ENCODE data around the gene CFL2.
"Not testable (repeated sequence)": the region's sequence is repeated elsewhere in the genome, so short reads cannot be mapped to it uniquely, and the experiment has no call there.

Gene CFL2

DNA sequence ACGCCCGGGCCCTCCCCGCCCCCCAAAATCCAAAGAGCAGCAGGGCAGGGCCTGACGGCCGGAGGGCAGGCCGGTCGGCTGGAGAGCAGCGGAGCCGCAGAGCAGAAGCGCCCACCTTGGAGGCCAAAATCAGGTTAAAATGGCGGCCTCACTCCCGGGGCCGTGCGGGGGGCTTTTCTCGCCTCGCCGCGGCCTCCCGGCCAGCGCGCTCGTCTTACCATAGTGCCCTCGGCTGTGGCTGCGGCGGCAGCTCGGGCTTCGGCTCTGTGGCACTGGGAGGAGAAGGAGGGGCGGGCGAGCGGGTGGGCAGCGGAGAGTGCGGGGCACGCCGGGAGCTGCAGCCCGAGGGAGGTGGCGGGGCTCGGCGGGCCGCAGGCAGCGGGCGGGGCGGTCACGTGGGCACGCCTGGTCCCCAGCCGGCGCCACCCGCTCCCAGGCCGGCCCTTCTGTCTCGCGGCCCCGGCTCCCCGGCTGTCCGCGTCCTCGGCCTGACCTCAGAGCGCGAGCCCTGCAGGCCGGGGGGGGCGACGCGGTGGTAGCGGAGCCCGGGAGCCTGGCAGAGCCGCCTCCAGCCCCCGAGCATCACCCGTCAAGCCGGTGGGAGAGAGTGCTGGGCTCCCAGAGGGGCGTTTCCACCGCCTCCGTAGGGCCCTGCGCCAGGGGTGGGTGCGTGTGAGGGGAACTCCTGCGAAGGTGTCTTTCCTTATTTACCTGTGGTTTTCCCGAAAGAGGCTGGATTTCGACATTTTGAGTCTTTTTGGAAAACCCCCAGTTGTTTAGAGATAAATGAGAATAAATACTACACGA lies at the start of gene CFL2:
TSS of gene CFL2 (minus strand) at position 274 of the 807 bp plus-strand sequence. CDS start at position 221, 53 bp downstream.
- peak; percentile 93 for DNase-seq

DNA sequence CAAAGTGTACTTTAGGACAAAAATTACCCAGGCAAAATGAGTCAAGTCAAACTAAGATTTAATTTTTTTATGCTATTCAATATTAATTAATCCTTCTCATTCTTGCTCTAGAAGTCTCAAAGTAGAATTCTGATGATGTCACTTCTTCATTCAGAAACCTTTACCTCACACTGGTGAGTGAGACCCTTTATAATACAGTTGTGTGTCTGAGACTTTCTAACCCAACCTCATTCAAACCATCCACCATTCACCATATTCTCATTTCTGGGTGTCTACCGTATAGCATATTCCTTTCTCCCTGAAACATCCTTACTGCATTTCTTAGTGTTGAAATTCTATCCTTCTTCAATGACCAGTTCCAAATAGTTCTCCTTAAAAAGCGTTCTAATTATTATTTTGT lies 40.8 kb upstream of the CFL2 start:
- DNase-seq: no peak

- DNase-seq: no peak
These were observed 40.3 kb upstream of the CFL2 start for GRCh38 chr14:34754687-34755086.

DNA sequence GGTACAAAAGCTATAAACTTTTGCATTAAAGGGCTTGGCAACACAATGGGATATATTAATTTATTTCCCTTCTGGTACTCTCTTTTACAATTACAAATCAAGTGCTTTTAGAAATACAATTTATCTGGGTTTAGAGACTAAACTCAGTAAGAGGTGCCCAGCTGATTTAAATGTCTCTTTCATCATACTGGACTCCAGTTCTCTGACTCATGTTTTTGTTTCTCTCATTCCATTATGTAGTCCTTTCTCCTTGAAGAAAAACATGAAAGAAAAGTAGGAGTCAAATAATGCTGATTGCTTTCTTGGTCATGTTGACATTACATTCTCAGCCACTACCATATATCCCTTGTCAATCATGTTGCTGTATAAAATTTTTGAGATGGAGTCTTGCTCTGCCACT lies 36.3 kb upstream of the CFL2 start:
- DNase-seq: no peak

- no peak for DNase-seq
These were observed 35.8 kb upstream of the CFL2 start for GRCh38 chr14:34750233-34750632.

DNA sequence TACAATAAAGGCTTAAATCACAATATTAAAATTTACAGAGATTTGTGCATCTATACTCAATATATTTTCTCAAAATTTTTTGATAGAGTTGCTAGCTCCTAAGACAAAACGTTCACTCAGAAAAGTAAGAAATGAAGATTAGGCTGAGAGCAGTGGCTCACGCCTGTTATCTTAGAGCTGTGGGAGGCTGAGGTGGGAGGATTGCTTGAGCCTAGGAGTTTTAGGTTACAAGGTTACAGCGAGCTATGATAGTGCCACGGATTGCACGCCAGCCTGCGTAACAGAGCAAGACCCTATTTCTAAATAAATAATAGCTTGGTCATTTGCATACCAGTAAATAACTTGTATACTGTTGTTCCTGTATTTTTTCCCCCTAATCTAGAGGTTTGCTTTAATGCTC lies 35.0 kb upstream of the CFL2 start:
- DNase-seq: no peak

GRCh38 chr14:34742270-34743115 lies 28.1 kb upstream of the CFL2 start:
- DNase-seq: no peak

GRCh38 chr14:34741840-34742239 lies 27.4 kb upstream of the CFL2 start:
- no peak for DNase-seq

GRCh38 chr14:34740139-34740538 lies 25.7 kb upstream of the CFL2 start:
- DNase-seq: not testable (repeated sequence)

DNA sequence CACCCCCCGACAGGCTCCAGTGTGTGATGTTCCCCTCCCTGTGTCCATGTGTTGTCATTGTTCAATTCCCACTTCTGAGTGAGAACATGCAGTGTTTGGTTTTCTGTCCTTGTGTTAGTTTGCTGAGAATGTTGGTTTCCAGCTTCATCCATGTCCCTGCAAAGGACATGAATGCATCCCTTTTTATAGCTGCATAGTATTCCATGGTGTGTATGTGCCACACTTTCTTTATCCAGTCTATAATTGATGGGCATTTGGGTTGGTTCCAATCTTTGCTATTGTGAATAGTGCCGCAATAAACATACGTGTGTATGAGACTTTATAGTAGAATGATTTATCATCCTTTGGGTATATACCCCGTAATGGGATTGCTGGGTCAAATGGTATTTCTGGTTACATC lies 22.7 kb upstream of the CFL2 start:
- DNase-seq: not testable (repeated sequence)

DNA sequence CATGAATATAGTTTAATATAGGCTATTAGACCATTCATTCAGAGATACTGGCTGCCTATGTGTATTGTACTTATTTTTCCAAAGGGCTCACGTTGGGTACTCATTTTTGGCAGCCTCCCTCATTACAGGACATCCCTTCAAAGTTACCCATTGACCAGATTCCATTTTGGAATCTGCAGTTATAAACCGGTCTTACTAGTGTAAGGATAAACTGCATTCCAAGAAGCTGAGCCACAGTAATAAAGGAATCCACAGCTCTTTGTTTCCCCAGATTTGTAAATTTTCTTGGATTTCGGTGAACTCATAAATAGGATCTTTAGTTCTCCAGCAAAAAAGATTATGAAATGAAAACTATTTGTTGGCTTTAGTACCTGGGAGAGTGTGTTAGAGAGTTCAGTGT lies 18.9 kb upstream of the CFL2 start:
- DNase-seq: no peak

DNA sequence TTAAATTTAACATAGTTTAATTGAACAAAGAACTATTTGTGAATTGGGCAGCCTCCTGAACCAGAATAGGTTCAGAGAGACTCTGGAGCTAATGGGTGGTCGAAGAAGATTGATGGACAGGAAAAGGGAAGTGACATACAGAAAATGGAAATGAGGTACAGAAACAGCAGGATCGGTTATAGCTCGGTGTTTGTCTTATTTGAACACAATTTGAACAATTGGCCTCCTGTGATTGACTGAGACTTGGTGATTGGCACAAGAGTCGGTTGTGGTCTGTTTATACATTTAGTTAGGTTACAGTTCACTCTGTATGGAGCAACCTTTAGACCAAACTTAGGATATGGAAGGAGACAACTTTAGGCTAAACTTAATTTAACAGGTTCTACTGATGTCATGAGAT lies 18.4 kb upstream of the CFL2 start:
- no peak for DNase-seq

DNA sequence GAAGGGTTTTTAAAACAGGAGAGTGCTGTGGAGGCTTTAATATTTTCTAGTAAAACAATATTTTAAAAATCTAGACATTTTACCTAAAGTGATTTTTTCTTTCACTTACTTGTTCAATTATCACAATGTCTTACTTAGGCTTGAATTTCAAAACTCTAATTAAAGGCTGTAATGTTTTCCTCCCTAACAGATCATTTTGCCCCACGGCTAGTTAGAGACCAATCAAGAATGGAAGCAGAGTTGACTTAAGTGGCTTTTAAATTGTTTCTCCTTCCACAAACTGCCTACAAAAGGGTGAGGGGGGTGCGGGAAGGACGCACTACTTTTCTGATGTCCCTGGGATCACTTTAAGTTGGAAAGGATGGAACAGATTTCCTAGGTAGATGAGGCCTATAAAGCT lies 9.5 kb upstream of the CFL2 start:
- DNase-seq: no peak

GRCh38 chr14:34722723-34723545 lies 8.5 kb upstream of the CFL2 start:
- DNase-seq: peak; percentile 89

DNA sequence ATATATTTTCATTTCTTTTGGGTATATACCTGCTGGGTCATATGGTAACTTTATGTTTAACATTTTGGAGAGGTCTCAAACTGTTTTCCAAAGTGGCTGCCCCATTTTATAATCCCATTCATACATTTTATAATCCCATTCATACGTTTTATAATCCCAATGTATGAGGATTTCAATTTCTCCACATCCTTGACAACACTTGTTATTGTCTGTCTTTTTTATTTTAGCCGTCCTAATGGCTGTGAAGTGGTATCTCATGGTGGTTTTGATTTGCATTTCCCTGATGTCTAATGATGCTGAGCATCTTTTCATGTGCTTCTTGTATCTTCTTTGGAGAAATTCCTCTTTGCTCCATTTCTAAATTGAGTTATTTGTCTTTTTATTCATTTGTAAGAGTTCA lies 6.7 kb upstream of the CFL2 start:
- DNase-seq: no peak

DNA sequence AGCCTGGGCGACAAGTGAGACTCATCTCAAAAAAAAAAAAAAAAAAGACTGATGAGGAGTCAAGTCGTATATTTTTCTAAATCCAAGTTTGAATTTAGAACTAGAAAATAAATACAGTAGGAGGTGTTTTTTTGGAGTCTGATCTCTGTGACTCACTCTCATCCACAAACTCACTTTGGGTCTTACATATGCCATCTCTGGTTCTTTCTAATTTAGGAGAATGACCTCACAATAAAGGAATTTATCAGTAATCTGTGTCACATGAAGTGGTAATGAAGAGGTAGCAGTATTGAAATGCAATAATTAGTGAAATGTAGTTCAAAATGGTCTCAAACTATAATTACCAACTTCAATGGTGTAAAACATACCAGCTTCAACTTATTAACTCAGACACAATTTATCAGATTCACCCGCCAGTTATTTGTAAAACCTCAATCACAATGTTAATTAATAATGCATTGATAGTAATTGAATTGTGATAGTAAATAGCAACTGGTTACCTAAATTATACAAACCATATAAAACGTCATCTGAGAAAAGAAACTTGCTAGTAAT lies 4.4 kb upstream of the CFL2 start:
- DNase-seq: no peak

- peak; percentile 80 for DNase-seq
These were observed 902 bp upstream of the CFL2 start for GRCh38 chr14:34715127-34715863.

- peak; percentile 90 for DNase-seq
These were observed 593 bp downstream of the CFL2 start for GRCh38 chr14:34713681-34714319.

GRCh38 chr14:34713122-34713680 lies 1.2 kb downstream of the CFL2 start:
- no peak for DNase-seq

DNA sequence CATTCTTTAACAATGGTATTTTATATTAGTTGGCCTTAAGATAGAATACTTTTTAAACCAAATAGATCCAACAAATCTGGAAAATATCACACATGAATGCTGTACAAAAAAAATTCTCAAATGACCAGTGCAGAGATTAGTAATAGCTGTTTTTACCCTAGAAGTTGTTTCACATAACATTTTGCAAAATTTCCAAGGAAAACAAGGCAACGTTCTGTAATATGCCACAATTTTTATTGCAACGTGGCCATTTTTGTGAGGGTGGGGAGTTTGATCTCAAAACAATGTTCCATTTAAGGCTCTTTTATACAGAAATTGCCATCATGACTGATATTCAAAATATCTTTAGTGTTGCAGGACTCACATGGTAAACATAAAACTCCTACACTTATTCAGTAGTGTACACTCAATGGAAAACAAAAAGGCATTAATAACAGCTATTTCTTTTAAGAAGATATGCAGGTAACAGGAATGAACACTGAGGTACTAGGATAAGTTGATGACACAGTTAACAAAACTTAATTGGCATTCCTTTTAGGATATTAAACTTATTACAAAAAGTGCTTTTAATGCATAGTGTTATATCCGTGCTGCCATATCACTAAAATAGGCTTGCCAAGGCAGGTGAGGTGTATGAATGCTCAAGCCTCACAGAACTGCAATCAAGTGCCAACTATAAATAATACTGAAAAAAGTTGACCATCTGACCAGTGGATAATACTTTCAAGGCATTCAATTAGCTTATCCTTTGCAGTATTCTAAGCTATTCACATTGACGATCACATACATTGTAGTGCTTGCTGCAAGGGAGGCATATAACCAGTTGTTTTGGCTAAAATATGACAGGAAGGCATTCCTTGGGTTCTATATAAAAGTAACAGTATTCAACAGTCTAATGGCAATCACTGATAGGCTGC lies 2.3 kb downstream of the CFL2 start:
- no peak for DNase-seq
